ENCODE data around the gene DHDDS. TPM values are rescaled to one million over a fixed set of nuclear protein-coding genes. Genes with fewer than 3 reads are reported as not detected.

DHDDS gene
- total and polyA plus RNA-seq, 5 donors: 21.5 to 34.0 (median 29.4) TPM

DNA sequence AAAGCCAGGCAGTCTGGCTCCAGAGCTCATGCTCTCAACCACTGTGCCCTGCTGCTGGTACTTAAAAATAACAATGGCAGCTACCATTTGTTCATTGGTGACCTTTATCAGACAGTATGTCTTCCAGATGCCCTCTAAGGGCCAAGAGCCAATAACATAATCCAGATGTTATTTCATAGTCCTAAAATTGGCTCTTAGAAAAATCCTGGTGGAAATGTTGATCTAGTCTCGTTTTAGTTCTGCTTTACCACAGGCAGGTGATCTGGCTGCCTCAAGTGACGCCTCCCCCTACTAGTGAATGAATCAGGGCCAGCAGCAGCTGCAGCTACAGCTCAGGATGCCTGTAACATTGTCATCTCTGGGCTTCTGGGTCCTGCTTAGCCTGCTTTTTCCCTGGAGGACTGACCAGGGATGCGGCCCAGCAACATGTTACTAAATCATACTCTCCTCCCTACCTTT lies 27.5 kb downstream of the DHDDS start:
- 75% methylated on average over 3 of the region's 3 CpGs for WGBS
- H3K27ac ChIP-seq (ENCODE audit: low read length): peak overlapping the region; percentile 36
- H3K27me3 ChIP-seq (ENCODE audit: control insufficient read depth, insufficient read depth): no peaks in the 10 kb centered on the region
- no peak for DNase-seq
- intact Hi-C loops (cut with DNase I): no loop called here
- H3K4me3 ChIP-seq (ENCODE audit: low read length): no peak overlapping the region
- ATAC-seq: no peak
- H3K9me3 ChIP-seq (ENCODE audit: control insufficient read depth, low read length): no peaks in the 10 kb centered on the region
- no peaks in the 10 kb centered on the region for H3K4me1 ChIP-seq (ENCODE audit: control insufficient read depth, insufficient read depth, low read length)

DNA sequence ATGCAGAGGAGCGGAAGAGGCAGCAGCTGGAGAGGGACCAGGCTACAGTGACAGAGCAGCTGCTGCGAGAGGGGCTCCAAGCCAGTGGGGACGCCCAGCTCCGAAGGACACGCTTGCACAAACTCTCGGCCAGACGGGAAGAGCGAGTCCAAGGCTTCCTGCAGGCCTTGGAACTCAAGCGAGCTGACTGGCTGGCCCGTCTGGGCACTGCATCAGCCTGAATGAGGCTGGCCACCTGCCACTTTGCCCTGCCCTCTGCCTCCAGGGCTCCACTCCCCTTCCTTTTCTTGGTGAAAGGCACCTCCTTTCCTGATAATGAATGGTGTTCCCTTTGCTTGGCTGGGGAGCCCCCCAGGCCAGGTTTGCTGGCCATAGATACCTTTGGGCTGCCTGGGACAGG lies 36.8 kb downstream of the DHDDS start:
- H3K4me3 ChIP-seq (ENCODE audit: low read length): no peak overlapping the region
- ATAC-seq: no peak
- H3K9me3 ChIP-seq (ENCODE audit: control insufficient read depth, low read length): no peaks in the 10 kb centered on the region
- H3K27me3 ChIP-seq (ENCODE audit: control insufficient read depth, insufficient read depth): no peaks in the 10 kb centered on the region
- intact Hi-C loops (cut with DNase I): no loop called here
- WGBS: 64% methylated on average over 10 of the region's 10 CpGs
- peak; percentile 49 to 77 (median 64) for DNase-seq
- no peak overlapping the region for H3K27ac ChIP-seq (ENCODE audit: low read length)
- peaks cover 8% of the 10 kb centered on the region for H3K4me1 ChIP-seq (ENCODE audit: control insufficient read depth, insufficient read depth, low read length)

DNA sequence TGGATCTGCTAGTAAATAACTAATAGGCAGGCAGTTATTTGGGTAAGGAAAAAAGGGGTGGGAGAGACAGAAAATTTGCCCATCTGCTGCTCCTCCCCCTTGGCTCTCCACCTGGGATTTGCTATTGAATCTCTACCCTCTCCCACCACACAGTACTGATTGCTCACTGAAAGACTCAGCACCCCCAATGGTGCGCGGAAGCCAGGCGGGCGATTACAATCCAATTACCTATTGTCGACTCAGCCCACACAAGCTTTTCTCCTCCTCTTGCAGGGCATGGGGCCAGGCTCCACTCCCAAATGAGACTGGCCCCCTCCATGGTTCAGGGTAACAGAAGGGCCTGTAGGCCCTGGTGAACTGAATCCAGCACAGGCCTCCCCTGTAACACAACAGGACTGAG lies 37.4 kb downstream of the DHDDS start:
- Histone ChIP-seq H3K27me3 (ENCODE audit: control insufficient read depth, insufficient read depth) (no peaks in the 10 kb centered on the region), H3K9me3 (ENCODE audit: control insufficient read depth, low read length) (no peaks in the 10 kb centered on the region), H3K4me3 (ENCODE audit: low read length) (no peak overlapping the region), H3K4me1 (ENCODE audit: control insufficient read depth, insufficient read depth, low read length) (peaks cover 8% of the 10 kb centered on the region), H3K27ac (ENCODE audit: low read length) (no peak overlapping the region)
- DNase-seq: no peak
- ATAC-seq: no peak
- 85% methylated on average over 5 of the region's 5 CpGs for WGBS
- intact Hi-C loops (cut with DNase I): no loop called here

DNA sequence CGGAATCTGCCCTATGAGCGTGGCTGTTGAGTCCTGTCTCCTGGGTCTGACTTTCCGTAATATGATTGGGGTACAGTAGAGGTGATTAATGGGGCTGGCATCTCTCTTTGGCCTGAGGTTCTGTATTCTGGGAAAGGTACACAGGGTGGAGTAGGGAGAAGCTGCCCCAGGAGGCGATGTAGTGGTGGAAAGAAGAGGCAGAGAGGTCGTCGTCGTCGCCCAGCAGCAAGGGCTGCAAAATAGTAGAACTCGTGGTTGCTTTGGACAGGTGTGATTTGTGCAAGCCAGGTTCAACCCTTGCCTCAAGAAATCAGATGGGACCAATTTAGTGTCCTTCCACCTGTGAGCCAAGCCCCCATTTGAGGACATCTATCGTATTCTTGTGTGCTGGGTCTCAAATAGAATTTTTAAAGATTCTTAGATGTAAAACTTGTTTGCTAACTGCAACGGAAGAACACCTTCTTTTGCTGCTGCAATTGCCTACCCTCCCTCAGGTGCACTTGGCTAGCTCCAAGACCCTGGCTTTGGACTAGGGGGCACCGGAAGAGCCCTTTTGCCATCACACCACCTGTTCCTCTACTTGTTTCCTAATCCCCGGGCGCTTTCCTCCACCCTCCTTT lies 38.9 kb downstream of the DHDDS start:
- H3K27me3 ChIP-seq (ENCODE audit: control insufficient read depth, insufficient read depth): no peaks in the 10 kb centered on the region

DNA sequence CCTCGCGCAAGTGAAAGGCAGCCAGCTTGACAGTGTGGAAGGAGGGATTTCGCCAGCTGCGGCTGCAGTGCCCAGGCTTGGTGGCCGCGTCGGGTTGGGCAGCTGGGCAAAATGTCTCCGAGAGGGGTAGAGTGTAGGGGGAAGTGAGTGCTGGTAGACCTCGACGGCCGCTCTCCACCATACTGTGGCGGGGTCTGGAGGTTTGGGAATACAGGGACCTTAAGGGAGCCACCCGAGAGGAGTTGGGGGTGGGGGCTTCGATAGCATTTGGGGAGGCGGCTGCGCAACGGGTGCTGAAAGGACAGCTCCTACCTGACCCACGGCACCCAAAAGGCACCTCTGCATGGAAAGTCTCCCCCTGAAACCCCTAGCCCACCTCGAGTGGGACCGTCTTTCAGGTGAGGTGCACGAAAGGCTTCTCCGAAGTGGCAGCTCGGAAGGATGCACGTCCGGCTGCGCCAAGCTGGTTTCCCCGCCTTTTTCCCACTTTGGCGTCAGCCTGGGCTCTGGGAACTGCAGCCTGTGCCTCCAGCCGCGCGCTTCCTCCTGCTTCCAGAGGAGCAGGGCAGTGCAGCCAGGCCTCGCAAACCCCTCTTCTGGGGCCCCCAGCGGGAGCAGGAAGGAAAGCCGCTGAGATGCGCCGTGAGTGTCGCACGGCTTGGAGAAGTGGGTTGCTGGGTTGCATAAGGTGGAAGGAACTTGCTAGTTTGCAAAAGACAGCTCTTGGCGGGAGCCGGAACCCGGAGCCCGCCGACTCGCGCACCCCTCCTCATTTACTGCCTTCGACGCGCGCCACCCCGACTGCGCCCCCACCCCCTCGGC lies 39.6 kb downstream of the DHDDS start:
- H3K4me1 ChIP-seq (ENCODE audit: control insufficient read depth, insufficient read depth, low read length): peaks cover 8% of the 10 kb centered on the region
- no peaks in the 10 kb centered on the region for H3K27me3 ChIP-seq (ENCODE audit: control insufficient read depth, insufficient read depth)
- peak overlapping the region; percentile 67 for H3K4me3 ChIP-seq (ENCODE audit: low read length)
- peak overlapping the region; percentile 68 for H3K27ac ChIP-seq (ENCODE audit: low read length)
- ATAC-seq (peak; percentile 48 to 49), DNase-seq (peak; percentile 76 to 90 (median 85))
- under 1% methylated on average over 52 of the region's 52 CpGs for WGBS
- no peaks in the 10 kb centered on the region for H3K9me3 ChIP-seq (ENCODE audit: control insufficient read depth, low read length)
- intact Hi-C loops (cut with DNase I): no loop called here

More for the DNA sequence above, 38.9 kb downstream of the DHDDS start:
- no peak overlapping the region for H3K4me3 ChIP-seq (ENCODE audit: low read length)
- DNase-seq (no peak), ATAC-seq (no peak)
- no peak overlapping the region for H3K27ac ChIP-seq (ENCODE audit: low read length)
- intact Hi-C loops (cut with DNase I): no loop called here
- H3K9me3 ChIP-seq (ENCODE audit: control insufficient read depth, low read length): no peaks in the 10 kb centered on the region
- 40% methylated on average over 14 of the region's 14 CpGs for WGBS
- peaks cover 8% of the 10 kb centered on the region for H3K4me1 ChIP-seq (ENCODE audit: control insufficient read depth, insufficient read depth, low read length)

DNA sequence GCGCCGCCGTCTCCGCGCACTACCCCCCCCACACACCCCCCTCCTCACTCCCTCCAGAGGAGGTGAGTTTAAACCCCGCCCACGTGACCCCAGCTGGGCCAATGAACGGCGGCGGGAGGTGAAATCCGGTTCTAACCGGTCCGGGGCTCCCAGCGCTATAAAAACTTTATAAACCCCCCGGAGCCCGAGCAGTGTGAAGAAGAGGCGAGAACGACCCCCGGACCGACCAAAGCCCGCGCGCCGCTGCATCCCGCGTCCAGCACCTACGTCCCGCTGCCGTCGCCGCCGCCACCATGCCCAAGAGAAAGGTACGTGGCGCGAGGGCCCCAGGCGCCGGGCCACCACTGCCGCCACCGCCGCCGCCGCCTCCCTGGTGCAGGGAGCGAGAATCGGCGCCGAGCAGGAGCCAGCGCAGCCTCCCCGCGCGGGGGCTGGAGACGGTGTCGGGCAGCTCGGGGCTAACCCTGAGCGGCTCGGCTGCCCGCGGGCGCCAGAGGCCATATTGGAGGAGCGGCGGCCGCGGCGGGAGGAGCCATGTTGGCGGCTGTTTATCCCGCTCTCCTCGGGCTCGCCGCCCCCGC lies 40.3 kb downstream of the DHDDS start, which contains the start of gene HMGN2:
Gene HMGN2 (plus strand): TSS at position 121 of the 581 bp plus-strand sequence. CDS start 173 bp downstream, at position 294.
- peak; percentile 85 to 86 for ATAC-seq
- H3K27ac ChIP-seq (ENCODE audit: low read length): peak within 1 kb of the TSS; percentile 73
- peak within 1 kb of the TSS; percentile 67 for H3K4me3 ChIP-seq (ENCODE audit: low read length)
- under 1% methylated on average over 69 of the region's 69 CpGs for WGBS
- H3K27me3 ChIP-seq (ENCODE audit: control insufficient read depth, insufficient read depth): no peaks in the 10 kb centered on the region
- H3K4me1 ChIP-seq (ENCODE audit: control insufficient read depth, insufficient read depth, low read length): peaks cover 8% of the 10 kb centered on the region
- peak; percentile 90 to 96 (median 95) for DNase-seq
- H3K9me3 ChIP-seq (ENCODE audit: control insufficient read depth, low read length): no peaks in the 10 kb centered on the region
- intact Hi-C loops (cut with DNase I): no loop called here

DNA sequence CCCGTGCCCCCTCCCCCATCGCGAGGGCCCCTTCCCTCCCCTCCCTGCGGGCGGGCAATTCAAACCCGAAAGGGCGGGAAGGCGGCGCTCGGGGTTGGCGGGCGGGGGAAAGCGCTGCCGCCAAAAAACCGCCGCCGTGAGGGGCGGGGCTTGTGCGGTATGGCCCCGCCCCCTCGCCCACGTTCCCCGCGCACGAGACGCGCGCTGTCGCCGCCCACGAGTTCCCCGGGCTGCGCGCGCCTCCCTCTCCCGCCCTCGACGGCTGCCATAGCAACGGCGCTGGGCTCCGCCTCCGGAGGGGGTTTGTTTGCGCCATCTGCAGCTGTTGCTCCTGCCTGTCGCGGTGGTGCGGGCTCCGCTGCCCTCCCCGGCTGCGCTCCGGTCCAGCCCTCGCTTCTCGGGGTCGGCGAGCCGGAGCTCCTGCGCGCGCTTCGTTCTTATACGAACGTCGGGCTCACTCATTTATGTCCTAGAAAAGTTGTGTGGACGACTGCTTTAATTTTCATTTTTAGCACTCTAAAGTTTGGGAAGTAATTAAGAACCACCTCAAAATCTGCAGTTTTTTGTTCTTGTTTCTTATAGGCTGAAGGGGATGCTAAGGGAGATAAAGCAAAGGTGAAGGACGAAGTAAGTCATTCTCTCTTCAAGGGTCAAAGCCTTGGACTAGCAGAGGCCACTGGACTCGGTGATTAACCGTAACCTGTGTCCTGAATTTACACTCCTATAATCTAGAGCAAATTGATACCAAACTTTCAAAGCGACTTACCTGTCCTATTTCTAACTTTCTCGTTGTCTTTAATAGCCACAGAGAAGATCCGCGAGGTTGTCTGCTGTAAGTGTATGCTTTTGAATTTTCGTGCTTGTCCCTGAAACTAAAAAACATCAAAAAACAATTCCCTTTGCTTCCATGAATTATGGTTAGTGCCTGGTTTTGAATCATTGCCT lies 41.1 kb downstream of the DHDDS start:
- Histone ChIP-seq H3K27me3 (ENCODE audit: control insufficient read depth, insufficient read depth) (no peaks in the 10 kb centered on the region), H3K4me1 (ENCODE audit: control insufficient read depth, insufficient read depth, low read length) (peaks cover 8% of the 10 kb centered on the region), H3K4me3 (ENCODE audit: low read length) (peak overlapping the region; percentile 67), H3K27ac (ENCODE audit: low read length) (no peak overlapping the region), H3K9me3 (ENCODE audit: control insufficient read depth, low read length) (no peaks in the 10 kb centered on the region)
- peak; percentile 96 to 99 (median 98) for DNase-seq
- peak; percentile 90 to 91 for ATAC-seq
- intact Hi-C loops (cut with DNase I): no loop called here
- 4% methylated on average over 70 of the region's 71 CpGs for WGBS

DNA sequence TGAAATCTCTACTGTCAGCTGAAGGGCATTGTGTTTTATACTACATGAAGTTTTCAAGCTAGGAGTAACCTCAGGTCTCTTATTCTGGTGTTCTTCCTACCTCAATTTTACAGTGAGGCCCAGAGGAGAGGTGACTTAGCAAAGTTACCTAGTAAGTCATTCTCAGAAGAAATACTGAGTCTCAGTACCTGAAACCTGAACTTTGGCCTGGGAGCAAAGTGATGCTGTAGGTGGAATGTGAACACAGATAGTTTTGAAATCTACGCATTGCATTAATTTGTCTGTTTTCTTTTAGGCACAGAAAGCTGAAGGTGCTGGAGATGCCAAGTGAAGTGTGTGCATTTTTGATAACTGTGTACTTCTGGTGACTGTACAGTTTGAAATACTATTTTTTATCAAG lies 42.7 kb downstream of the DHDDS start:
- intact Hi-C loops (cut with DNase I): no loop called here
- ATAC-seq (no peak), DNase-seq (no peak)
- Histone ChIP-seq H3K27me3 (ENCODE audit: control insufficient read depth, insufficient read depth) (no peaks in the 10 kb centered on the region), H3K9me3 (ENCODE audit: control insufficient read depth, low read length) (no peaks in the 10 kb centered on the region), H3K27ac (ENCODE audit: low read length) (no peak overlapping the region), H3K4me1 (ENCODE audit: control insufficient read depth, insufficient read depth, low read length) (peaks cover 8% of the 10 kb centered on the region), H3K4me3 (ENCODE audit: low read length) (no peak overlapping the region)
- 94% methylated on average over 1 of the region's 1 CpG for WGBS

DNA sequence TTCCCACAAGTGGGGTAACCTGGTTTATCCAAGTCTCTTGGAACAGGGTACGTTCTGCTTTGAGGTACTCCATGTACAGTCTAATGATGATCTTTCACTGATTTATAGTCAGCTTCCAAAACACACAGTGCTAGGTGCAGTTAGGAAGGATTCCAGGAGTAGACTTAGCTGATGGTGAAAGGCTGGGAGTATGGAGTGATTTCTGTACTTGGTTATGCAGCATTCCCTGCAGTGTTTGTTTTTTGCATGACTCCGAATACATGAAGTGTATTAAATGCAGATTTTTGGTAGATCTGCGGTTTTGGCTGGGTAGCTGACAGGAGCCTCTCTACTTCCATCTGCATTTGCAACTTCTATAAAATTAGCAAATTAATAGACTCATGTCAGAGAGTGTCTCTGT lies 43.9 kb downstream of the DHDDS start:
- no peak overlapping the region for H3K27ac ChIP-seq (ENCODE audit: low read length)
- 92% methylated on average over 3 of the region's 3 CpGs for WGBS
- DNase-seq (no peak), ATAC-seq (no peak)
- H3K4me1 ChIP-seq (ENCODE audit: control insufficient read depth, insufficient read depth, low read length): peaks cover 8% of the 10 kb centered on the region
- intact Hi-C loops (cut with DNase I): no loop called here
- no peaks in the 10 kb centered on the region for H3K9me3 ChIP-seq (ENCODE audit: control insufficient read depth, low read length)
- H3K4me3 ChIP-seq (ENCODE audit: low read length): no peak overlapping the region
- no peaks in the 10 kb centered on the region for H3K27me3 ChIP-seq (ENCODE audit: control insufficient read depth, insufficient read depth)

DNA sequence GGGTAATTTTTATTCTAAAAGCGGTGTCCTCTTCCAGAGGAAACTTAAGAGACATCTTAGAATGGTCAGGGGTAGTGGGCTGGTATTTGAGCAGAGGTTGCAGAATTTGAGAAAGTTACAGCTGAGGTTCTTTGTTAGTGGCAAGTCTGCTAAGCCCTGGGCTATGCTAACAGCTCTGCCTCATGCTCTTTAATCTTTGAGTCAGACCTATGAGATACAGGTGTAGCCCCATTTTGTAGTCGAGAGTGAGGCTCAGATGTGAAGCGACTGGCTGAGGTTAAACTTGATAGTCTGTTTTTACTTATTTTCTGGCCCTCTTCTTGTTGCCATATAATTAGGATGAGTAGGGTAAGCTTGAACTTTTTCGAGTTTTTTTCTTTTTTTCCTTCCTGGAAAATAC lies 44.8 kb downstream of the DHDDS start:
- ATAC-seq (no peak), DNase-seq (no peak)
- Histone ChIP-seq H3K4me1 (ENCODE audit: control insufficient read depth, insufficient read depth, low read length) (peaks cover under 1% of the 10 kb centered on the region), H3K9me3 (ENCODE audit: control insufficient read depth, low read length) (no peaks in the 10 kb centered on the region), H3K27ac (ENCODE audit: low read length) (no peak overlapping the region), H3K4me3 (ENCODE audit: low read length) (no peak overlapping the region), H3K27me3 (ENCODE audit: control insufficient read depth, insufficient read depth) (no peaks in the 10 kb centered on the region)
- 84% methylated on average over 4 of the region's 4 CpGs for WGBS
- intact Hi-C loops (cut with DNase I): no loop called here
